Pancreas (tissue), 10 donors: ENCODE data around the gene KIF21B. TPM values are rescaled to one million over a fixed set of nuclear protein-coding genes. Genes with fewer than 3 reads are reported as not detected.

Source experiments
- ATAC-seq, 4 donors: fragments of 200-7000 bp; cut with Tn5 transposase; one replicate each; pipeline versions ENCODE4 v1.8.0 to v1.9.1; 2020; ENCODE audit warnings: mild to moderate bottlenecking in 4 of 4, moderate library complexity in 4 of 4
- DNase-seq, 6 donors: peaks; one replicate each; pipeline ENCODE4 v3.0.0-alpha.2; 2020
- FAIRE-seq: peaks from 2 replicates; lab custom pipeline; 2012; peaks lifted over from hg19 to GRCh38; lab: Jason Lieb, UNC
- H3K27ac ChIP-seq, 4 donors: fragments of 200-600 bp; sonication (generic); 1 replicate in 3 of 4; 2 replicates in 1 of 4; pipeline versions ENCODE4 v1.5.0 to v1.8.0; 2020
- H3K27me3 ChIP-seq, 4 donors: fragments of 200-600 bp; one replicate each; pipeline ENCODE4 v1.8.0; 2021
- H3K36me3 ChIP-seq, 3 donors: fragments of 200-600 bp; sonication (generic) in 1 of 3; one replicate each; pipeline versions ENCODE4 v1.5.0 to v1.8.0; 2020 to 2021
- H3K4me1 ChIP-seq, 3 donors: fragments of 200-600 bp; one replicate each; pipeline ENCODE4 v1.8.0; 2021
- H3K4me3 ChIP-seq, 4 donors: fragments of 200-600 bp; sonication (generic) in 2 of 4; one replicate each; pipeline versions ENCODE4 v1.5.0 to v1.8.0; 2020 to 2021
- H3K9me3 ChIP-seq, 4 donors: fragments of 200-600 bp; one replicate each; pipeline ENCODE4 v1.8.0; 2021
- WGBS, 2 donors: extraction: QIAGEN DNeasy Blood & Tissue Kit; methylation state at CpG; one replicate each; pipeline ENCODE4 v1.1.7; 2013; 5-methylcytosine and 5-hydroxymethylcytosine counted together
- intact Hi-C, 3 donors: fragments of 100-400 bp; cut with DNase I; formaldehyde crosslinking; loops; one replicate each; pipeline versions ENCODE4 v1.11.1 to v1.14.2; 2022
- polyA plus RNA-seq, 2 donors: library from polyadenylated mRNA; stranded (reverse); fragments of 200-250 nt; gene quantifications; one replicate each; pipeline ENCODE4 v1.2.3, GENCODE V29; 2013
- total RNA-seq, 6 donors: library from RNA; stranded (reverse); fragmentation: NEBNext Ultra II Directional in 4 of 6; extraction: Animal tissue kit (Norgen Biotek cat#: 25700) in 4 of 6; gene quantifications; one replicate each; pipeline versions ENCODE4 v1.2.1 to v1.2.4, GENCODE V29; 2021 to 2023
- TF ChIP-seq, protein P1 (sequence below), 4 donors: fragments of 200-600 bp; sonication (generic) in 3 of 4; IDR thresholded peaks; one replicate each; pipeline versions ENCODE4 v1.5.0 to v1.8.0; 2021; ENCODE audit warnings: antibody characterized with exemption in 4 of 4
- donor health status: healthy with polysubstance abuse.
- donor health status: DM: no; HTN: no; CAD: no; lungs with moderate emphysema.
- donor health status: DM: no; HTN: no; CAD: no.
- donor health status: control.
- donor health status: control.
- donor health status: Bipolar disorder and iron deficiency.
- donor health status: DM: yes; HTN: yes; CAD: no.
- donor health status: DM: no; HTN: no; CAD: no.
- donor health status: DM: no; HTN: no; CAD: no.
- donor health status: DM: yes; HTN: yes; CAD: no.

The KIF21B gene
- total and polyA plus RNA-seq, 8 donors, result 0.51 to 2.5 (median 0.93) TPM

DNA sequence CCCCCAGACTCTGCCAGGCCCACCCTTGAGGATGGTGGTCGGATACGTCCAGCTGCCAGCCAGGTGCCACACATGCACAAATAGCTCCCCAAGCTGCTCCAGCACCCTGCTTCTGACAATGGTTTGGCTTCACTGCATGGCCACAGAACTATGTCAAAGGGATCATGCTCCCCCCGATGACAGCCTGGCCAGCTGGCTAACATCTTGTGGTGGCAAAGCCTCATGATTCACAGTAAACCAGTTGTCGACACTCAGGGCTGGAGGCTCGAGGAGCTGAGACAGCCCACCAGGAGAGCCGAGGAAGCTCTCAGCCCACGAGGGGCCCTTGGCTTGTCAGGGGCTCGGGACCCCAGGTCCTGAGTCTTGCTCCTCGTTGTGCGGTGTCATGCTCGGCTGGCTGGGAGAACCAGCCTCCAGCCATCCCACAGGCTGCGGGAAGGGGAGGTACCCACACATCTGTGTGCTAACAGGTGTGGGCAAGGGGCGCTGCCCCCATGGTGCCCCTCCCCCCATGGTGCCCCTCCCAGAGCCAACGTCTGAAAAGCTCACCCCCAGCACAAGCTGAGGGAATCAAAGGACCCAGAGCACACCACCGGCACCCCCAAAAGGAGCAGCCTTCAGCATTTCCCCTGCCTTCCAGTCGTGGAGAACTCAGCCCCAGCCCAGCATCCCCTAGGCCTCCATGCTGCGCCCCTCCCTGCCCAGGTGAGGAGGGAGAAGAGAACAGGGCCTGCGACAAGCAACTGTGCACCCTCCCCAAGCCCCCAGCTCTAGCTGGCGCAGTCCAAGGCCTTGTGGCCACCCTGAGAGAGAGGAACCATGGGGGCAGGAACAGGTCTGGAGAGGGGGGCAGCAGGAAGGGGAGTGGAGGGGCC is 41.2 kb downstream of the KIF21B start:
- no peak overlapping the region for H3K27ac ChIP-seq
- TF ChIP-seq, protein P1, sequence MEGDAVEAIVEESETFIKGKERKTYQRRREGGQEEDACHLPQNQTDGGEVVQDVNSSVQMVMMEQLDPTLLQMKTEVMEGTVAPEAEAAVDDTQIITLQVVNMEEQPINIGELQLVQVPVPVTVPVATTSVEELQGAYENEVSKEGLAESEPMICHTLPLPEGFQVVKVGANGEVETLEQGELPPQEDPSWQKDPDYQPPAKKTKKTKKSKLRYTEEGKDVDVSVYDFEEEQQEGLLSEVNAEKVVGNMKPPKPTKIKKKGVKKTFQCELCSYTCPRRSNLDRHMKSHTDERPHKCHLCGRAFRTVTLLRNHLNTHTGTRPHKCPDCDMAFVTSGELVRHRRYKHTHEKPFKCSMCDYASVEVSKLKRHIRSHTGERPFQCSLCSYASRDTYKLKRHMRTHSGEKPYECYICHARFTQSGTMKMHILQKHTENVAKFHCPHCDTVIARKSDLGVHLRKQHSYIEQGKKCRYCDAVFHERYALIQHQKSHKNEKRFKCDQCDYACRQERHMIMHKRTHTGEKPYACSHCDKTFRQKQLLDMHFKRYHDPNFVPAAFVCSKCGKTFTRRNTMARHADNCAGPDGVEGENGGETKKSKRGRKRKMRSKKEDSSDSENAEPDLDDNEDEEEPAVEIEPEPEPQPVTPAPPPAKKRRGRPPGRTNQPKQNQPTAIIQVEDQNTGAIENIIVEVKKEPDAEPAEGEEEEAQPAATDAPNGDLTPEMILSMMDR (IDR thresholded peaks at IDR 0.05), result no peak
- H3K36me3 ChIP-seq, result no peaks in the 10 kb centered on the region
- H3K4me3 ChIP-seq, result no peak overlapping the region
- intact Hi-C loops, result no loop called here
- no peaks in the 10 kb centered on the region for H3K9me3 ChIP-seq
- no peaks in the 10 kb centered on the region for H3K27me3 ChIP-seq
- FAIRE-seq (no peak), DNase-seq (no peak), ATAC-seq (no peak)
- WGBS, 2 donors, result 82 to 84% methylated on average over 19 of the region's 19 CpGs
- no peaks in the 10 kb centered on the region for H3K4me1 ChIP-seq

DNA sequence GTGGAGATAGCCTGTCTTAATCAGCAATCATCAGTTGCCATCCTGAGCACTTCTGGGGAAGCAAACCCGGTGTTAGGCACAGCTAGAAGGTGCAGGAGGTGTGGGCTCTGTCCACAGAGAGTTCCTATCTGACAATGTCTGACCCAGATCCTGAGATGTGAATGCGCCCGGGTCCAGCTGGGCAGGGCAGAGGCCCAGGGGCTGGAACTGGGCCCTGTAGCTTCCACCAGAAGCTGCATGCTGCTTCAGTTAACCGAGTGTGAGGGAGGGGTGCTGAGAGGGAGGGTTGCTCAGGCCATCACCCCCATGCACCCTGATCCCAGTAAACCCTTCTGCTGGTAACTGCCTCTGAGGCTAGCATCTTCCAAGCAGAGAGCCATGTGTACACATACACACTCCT is 42.2 kb downstream of the KIF21B start:
- no peak overlapping the region for H3K4me3 ChIP-seq
- WGBS, 2 donors, result 89 to 93% methylated on average over 4 of the region's 4 CpGs
- H3K27me3 ChIP-seq, result no peaks in the 10 kb centered on the region
- DNase-seq (no peak), FAIRE-seq (no peak), ATAC-seq (no peak)
- H3K27ac ChIP-seq, result no peak overlapping the region
- H3K9me3 ChIP-seq, result no peaks in the 10 kb centered on the region
- H3K4me1 ChIP-seq, result no peaks in the 10 kb centered on the region
- TF ChIP-seq, protein P1 (IDR thresholded peaks at IDR 0.05), result no peak
- intact Hi-C loops, result no loop called here
- H3K36me3 ChIP-seq, result no peaks in the 10 kb centered on the region

DNA sequence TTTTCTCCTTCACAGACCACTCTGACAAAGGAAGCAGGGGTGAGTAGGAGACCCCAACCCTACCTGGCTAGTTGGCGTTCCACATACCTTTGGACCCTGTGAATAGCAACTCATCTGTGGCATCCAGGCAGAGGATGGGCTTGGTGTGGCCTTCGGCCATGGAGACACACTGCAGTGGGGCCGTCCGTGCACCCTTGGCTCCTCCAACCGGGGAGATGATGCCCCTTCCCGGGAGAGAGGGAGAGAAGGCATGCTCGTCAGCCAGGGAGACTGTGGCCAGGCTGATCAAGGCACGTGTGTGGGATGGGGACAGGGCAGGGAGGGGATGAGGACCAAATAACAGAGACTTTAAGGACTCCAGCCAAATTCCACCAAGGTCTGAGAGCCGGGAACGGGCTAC is 42.6 kb downstream of the KIF21B start:
- Histone ChIP-seq H3K4me1 (no peaks in the 10 kb centered on the region), H3K27me3 (no peaks in the 10 kb centered on the region), H3K9me3 (no peaks in the 10 kb centered on the region), H3K4me3 (no peak overlapping the region), H3K27ac (no peak overlapping the region), H3K36me3 (no peaks in the 10 kb centered on the region)
- intact Hi-C loops, result no loop called here
- DNase-seq (no peak), ATAC-seq (no peak), FAIRE-seq (no peak)
- 89 to 92% methylated on average over 10 of the region's 10 CpGs for WGBS, 2 donors
- TF ChIP-seq, protein P1 (IDR thresholded peaks at IDR 0.05), result no peak

DNA sequence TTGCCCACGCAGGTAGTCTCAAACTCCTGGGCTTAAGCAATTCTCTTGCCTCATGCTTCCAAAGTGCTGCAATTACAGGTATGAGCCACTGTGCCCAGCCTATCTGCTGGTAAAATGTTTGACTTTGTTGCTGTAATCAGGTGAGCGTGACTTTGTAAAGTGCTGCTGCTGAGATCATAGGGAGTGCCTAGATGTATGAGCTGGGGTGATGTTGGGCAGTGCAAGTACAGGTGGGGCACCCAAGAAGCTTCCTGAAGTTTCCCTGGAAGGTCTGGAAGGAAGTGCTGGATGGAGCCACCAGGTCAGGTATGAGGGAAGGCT is 43.1 kb downstream of the KIF21B start:
- WGBS, 2 donors, result 94 to 97% methylated on average over 2 of the region's 2 CpGs
- DNase-seq, result no peak
- Histone ChIP-seq H3K4me3 (no peak overlapping the region), H3K27me3 (no peaks in the 10 kb centered on the region), H3K9me3 (no peaks in the 10 kb centered on the region), H3K27ac (no peak overlapping the region), H3K4me1 (no peaks in the 10 kb centered on the region), H3K36me3 (no peaks in the 10 kb centered on the region)
- ATAC-seq, result peak in 1 of 4 donors; percentile 45
- TF ChIP-seq, protein P1 (IDR thresholded peaks at IDR 0.05), result no peak
- no peak for FAIRE-seq
- intact Hi-C loops, result no loop called here
